NCI-H69 (cell line): ENCODE measurements around the gene TAOK3.
A peak's percentile ranks its signal among the peaks of the same experiment; 100 is the strongest.
"Not testable (repeated sequence)": the region's sequence is repeated elsewhere in the genome, so short reads cannot be mapped to it uniquely, and the experiment has no call there.

ENCODE experiments used
- DNase-seq: peaks from one replicate; lab custom pipeline; 2025; lab: John Stamatoyannopoulos, UW

Gene TAOK3

GRCh38 chr12:118373616-118374015 lies 909 bp upstream of the TAOK3 start:
- DNase-seq = no peak

- peak; percentile 33 for DNase-seq
Observed at GRCh38 chr12:118371321-118372282, 1.1 kb downstream of the TAOK3 start.

- no peak for DNase-seq
Observed at GRCh38 chr12:118370601-118371000, 2.1 kb downstream of the TAOK3 start.

- DNase-seq = no peak
Observed at GRCh38 chr12:118368821-118369220, 3.9 kb downstream of the TAOK3 start.

- DNase-seq = no peak
Observed at GRCh38 chr12:118361889-118362288, 10.8 kb downstream of the TAOK3 start.

GRCh38 chr12:118361092-118361404 lies 11.7 kb downstream of the TAOK3 start:
- DNase-seq = no peak

GRCh38 chr12:118359541-118359915 lies 13.2 kb downstream of the TAOK3 start:
- no peak for DNase-seq

- no peak for DNase-seq
Observed at GRCh38 chr12:118358612-118359540, 13.8 kb downstream of the TAOK3 start.

- DNase-seq = no peak
Observed at GRCh38 chr12:118358008-118358359, 14.7 kb downstream of the TAOK3 start.

GRCh38 chr12:118357257-118358007 lies 15.3 kb downstream of the TAOK3 start:
- DNase-seq = peak; percentile 56

GRCh38 chr12:118356809-118357256 lies 15.9 kb downstream of the TAOK3 start:
- no peak for DNase-seq

- DNase-seq = no peak
Observed at GRCh38 chr12:118355843-118356242, 16.9 kb downstream of the TAOK3 start.

- DNase-seq = no peak
Observed at GRCh38 chr12:118354903-118355302, 17.8 kb downstream of the TAOK3 start.

- not testable (repeated sequence) for DNase-seq
Observed at GRCh38 chr12:118354503-118354902, 18.2 kb downstream of the TAOK3 start.

GRCh38 chr12:118353721-118354120 lies 19.0 kb downstream of the TAOK3 start:
- DNase-seq = no peak

- no peak for DNase-seq
Observed at GRCh38 chr12:118350908-118351559, 21.7 kb downstream of the TAOK3 start.

GRCh38 chr12:118347916-118348315 lies 24.8 kb downstream of the TAOK3 start:
- no peak for DNase-seq

GRCh38 chr12:118346895-118347294 lies 25.8 kb downstream of the TAOK3 start:
- no peak for DNase-seq

GRCh38 chr12:118345355-118345754 lies 27.4 kb downstream of the TAOK3 start:
- no peak for DNase-seq

- DNase-seq = no peak
Observed at GRCh38 chr12:118344829-118345228, 27.9 kb downstream of the TAOK3 start.

- DNase-seq = no peak
Observed at GRCh38 chr12:118342090-118342489, 30.6 kb downstream of the TAOK3 start.
